Ishikawa (cell line): ENCODE results near the gene SNX24.

Experiments
- CEBPB ChIP-seq: IDR thresholded peaks from 2 replicates; pipeline ENCODE4 v1.6.1; 2012
- CREB1 ChIP-seq: IDR thresholded peaks from 2 replicates; pipeline ENCODE4 v1.6.1; 2012; ENCODE audit warnings: low read depth
- EGR1 ChIP-seq: IDR thresholded peaks from 2 replicates; pipeline ENCODE4 v1.6.1; 2012
- EP300 ChIP-seq: IDR thresholded peaks from 2 replicates; pipeline ENCODE4 v1.6.1; 2012; ENCODE audit warnings: borderline replicate concordance
- FOXM1 ChIP-seq: IDR thresholded peaks from 2 replicates; pipeline ENCODE4 v1.6.1; 2012; ENCODE audit warnings: low read depth, borderline replicate concordance
- NFIC ChIP-seq: IDR thresholded peaks from 2 replicates; pipeline ENCODE4 v1.6.1; 2012
- RAD21 ChIP-seq: IDR thresholded peaks from 2 replicates; pipeline ENCODE4 v1.6.1; 2012; ENCODE audit warnings: low read depth
- TAF1 ChIP-seq: IDR thresholded peaks from 2 replicates; pipeline ENCODE4 v1.6.1; 2012; ENCODE audit warnings: low read depth, mild to moderate bottlenecking
- TCF12 ChIP-seq: IDR thresholded peaks from 2 replicates; pipeline ENCODE4 v1.6.1; 2012; ENCODE audit warnings: low read depth
- TEAD4 ChIP-seq: IDR thresholded peaks from 2 replicates; pipeline ENCODE4 v1.6.1; 2012
- YY1 ChIP-seq: IDR thresholded peaks from 2 replicates; pipeline ENCODE4 v1.6.1; 2012; ENCODE audit warnings: low read depth
- ZBTB7A ChIP-seq: IDR thresholded peaks from 2 replicates; pipeline ENCODE4 v1.6.1; 2012; ENCODE audit warnings: low read depth
- TF ChIP-seq, protein P1 (sequence below): IDR thresholded peaks from 2 replicates; pipeline ENCODE4 v1.6.1; 2012
- TF ChIP-seq, protein P2 (sequence below): IDR thresholded peaks from 2 replicates; pipeline ENCODE4 v1.6.1; 2012
- TF ChIP-seq, protein P3 (sequence below): IDR thresholded peaks from 2 replicates; pipeline ENCODE4 v1.6.1; 2012; ENCODE audit warnings: low read depth, mild to moderate bottlenecking

SNX24 gene

DNA sequence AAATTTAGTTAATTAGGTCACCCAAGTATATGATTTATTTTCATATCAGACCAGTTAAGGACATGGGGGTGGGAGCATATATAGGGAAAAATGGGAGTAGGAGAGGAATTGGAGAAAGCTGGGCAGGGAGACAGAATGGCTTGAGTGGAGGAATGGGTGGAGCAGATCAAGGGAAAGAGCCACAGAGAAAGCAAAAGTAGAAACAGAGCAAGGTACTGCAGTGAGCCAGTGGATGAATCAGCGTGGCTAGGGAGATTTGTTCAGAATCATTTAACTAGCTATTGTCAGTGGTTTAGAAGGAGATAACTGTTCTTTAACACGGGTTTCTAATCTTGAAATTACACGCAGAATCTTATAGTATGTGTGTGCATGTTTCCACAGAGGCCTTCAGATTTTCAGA lies 37.4 kb downstream of the SNX24 start:
- TF ChIP-seq CREB1 (no peak), CEBPB (no peak), TAF1 (no peak), EGR1 (no peak), TEAD4 (no peak), TCF12 (no peak), RAD21 (no peak), NFIC (no peak), FOXM1 (no peak), YY1 (no peak), EP300 (no peak), ZBTB7A (no peak)
- TF ChIP-seq, protein P1, sequence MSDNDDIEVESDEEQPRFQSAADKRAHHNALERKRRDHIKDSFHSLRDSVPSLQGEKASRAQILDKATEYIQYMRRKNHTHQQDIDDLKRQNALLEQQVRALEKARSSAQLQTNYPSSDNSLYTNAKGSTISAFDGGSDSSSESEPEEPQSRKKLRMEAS, result no peak
- TF ChIP-seq, protein P2, sequence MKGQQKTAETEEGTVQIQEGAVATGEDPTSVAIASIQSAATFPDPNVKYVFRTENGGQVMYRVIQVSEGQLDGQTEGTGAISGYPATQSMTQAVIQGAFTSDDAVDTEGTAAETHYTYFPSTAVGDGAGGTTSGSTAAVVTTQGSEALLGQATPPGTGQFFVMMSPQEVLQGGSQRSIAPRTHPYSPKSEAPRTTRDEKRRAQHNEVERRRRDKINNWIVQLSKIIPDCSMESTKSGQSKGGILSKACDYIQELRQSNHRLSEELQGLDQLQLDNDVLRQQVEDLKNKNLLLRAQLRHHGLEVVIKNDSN, result no peak
- TF ChIP-seq, protein P3, sequence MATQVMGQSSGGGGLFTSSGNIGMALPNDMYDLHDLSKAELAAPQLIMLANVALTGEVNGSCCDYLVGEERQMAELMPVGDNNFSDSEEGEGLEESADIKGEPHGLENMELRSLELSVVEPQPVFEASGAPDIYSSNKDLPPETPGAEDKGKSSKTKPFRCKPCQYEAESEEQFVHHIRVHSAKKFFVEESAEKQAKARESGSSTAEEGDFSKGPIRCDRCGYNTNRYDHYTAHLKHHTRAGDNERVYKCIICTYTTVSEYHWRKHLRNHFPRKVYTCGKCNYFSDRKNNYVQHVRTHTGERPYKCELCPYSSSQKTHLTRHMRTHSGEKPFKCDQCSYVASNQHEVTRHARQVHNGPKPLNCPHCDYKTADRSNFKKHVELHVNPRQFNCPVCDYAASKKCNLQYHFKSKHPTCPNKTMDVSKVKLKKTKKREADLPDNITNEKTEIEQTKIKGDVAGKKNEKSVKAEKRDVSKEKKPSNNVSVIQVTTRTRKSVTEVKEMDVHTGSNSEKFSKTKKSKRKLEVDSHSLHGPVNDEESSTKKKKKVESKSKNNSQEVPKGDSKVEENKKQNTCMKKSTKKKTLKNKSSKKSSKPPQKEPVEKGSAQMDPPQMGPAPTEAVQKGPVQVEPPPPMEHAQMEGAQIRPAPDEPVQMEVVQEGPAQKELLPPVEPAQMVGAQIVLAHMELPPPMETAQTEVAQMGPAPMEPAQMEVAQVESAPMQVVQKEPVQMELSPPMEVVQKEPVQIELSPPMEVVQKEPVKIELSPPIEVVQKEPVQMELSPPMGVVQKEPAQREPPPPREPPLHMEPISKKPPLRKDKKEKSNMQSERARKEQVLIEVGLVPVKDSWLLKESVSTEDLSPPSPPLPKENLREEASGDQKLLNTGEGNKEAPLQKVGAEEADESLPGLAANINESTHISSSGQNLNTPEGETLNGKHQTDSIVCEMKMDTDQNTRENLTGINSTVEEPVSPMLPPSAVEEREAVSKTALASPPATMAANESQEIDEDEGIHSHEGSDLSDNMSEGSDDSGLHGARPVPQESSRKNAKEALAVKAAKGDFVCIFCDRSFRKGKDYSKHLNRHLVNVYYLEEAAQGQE, result no peak

DNA sequence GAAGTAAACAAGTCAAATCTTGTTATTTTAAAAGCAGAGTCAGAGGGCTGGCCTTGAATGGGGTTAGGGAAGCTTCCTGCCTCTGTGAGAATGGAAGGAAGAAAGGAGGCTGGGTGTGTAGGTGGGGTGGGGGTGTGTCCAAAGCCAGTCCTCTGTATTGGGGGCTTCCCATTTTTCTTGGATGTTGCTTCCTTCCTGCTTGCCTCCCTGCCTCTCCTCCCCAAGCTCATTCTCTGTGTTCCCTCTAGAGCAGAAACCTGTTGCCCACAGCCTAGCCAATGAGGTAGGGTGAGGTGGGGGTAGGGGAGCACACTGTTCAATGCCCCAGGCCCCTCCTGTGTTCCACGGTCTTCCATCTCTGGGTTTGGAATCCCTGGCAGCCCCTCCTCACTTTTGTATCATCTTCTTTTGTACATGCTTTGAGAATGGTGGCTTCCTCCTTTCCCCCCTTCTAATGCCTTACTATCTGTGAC lies 39.7 kb downstream of the SNX24 start:
- no peak for TF ChIP-seq TCF12
- TF ChIP-seq TEAD4, result no peak
- TF ChIP-seq TAF1, result no peak
- no peak for TF ChIP-seq EP300
- TF ChIP-seq, protein P3, result no peak
- TF ChIP-seq, protein P1, result no peak
- TF ChIP-seq FOXM1, result no peak
- TF ChIP-seq EGR1, result no peak
- no peak for TF ChIP-seq RAD21
- TF ChIP-seq, protein P2, result no peak
- TF ChIP-seq CEBPB, result no peak
- TF ChIP-seq NFIC, result no peak
- no peak for TF ChIP-seq CREB1
- TF ChIP-seq ZBTB7A, result no peak
- TF ChIP-seq YY1, result no peak

DNA sequence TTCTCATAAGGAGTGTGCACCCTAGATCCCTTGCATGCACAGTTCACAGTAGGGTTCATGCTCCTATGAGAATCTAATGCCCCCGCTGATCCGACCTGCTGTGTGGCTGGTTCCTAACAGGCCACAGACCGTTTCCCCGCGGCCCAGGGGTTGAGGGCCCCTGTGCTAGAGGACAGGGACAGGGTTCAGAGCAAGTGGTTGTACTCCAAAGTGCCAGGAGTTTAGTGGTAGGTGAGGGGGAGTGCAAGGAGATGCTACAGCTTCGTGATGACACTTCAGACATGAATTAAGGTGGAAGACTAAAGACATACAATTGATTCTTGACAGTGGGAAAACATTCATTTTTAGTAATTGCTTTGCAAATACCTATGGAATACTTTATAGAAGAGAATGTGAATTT lies 40.5 kb downstream of the SNX24 start:
- no peak for TF ChIP-seq EP300
- TF ChIP-seq TEAD4, result no peak
- TF ChIP-seq TAF1, result no peak
- no peak for TF ChIP-seq FOXM1
- TF ChIP-seq CEBPB, result no peak
- TF ChIP-seq, protein P2, result no peak
- TF ChIP-seq YY1, result no peak

DNA sequence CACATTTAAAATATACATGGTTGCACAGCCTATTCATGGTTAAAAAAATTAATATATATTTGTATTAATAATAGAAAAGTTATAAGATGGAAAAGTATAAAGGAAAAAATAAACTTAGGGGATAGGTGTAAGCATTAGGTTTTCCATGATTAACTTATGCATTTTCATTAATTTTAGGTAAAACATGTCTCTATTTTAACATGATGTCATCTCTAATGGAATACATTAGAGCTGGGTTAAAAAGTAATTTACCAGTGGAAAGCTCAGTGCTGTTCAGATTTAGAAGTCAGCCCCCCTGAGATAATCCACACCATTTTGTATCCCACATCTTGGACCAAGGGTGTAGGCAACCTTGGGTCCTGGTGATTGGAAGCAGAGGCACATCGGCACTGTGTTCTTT lies 49.7 kb downstream of the SNX24 start:
- TF ChIP-seq EGR1, result no peak
- TF ChIP-seq TCF12, result no peak
- TF ChIP-seq TEAD4, result no peak
- TF ChIP-seq CEBPB, result no peak

DNA sequence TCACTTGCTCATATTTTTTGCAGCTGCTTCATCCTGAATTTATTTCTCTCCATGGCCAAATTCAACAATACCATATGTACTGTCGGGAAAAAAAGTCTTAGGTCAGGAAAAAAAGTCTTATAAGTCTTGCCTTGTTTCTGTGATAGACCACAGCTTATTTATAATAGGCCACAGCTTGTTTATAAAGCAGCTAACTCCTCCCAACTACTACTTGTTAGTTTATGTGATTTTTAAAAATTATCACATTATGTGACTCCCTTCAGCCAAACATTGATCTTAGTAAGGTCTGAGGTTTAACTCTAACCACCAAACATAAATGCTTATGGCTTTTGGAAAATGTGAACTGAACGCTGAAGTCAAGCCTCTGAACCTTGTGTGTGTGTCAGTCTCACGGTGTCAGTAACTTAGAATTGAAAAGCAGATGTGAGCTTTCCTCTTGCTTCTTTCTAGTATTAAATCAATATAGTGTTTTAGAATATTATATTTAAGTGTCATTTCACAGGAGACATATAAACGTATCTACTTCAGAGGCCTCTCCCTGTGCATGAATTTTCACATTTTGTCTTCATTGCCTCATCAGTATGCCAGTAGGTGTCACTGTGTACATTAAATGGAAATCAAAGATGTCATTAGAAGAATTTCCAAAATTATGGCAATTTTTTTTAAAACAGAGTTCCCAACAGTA lies 51.3 kb downstream of the SNX24 start:
- TF ChIP-seq RAD21 (peak; percentile 62), FOXM1 (no peak), NFIC (no peak)
- TF ChIP-seq, protein P2, result no peak

DNA sequence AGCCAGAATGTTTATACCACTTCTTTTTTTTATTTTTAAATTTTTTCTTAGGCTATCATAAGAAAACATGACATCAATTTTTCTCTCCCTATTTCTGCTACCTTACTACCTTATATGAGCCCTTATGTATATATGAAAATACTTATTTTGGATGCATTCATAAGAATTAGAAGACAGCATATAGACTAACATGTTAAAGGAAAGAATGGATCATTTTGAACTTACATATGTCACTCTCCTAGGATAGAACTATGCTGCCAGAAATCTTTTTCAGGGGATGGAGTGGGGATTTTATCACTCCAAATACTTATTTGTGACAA lies 51.8 kb downstream of the SNX24 start:
- TF ChIP-seq TEAD4 (no peak), TCF12 (no peak), ZBTB7A (no peak), EP300 (no peak), FOXM1 (no peak), CREB1 (no peak), CEBPB (no peak), TAF1 (no peak), NFIC (no peak), EGR1 (no peak), YY1 (no peak), RAD21 (no peak)
- TF ChIP-seq, protein P1, result no peak
- TF ChIP-seq, protein P2, result no peak
- TF ChIP-seq, protein P3, result no peak
